CD8-positive, alpha-beta memory T cell (primary cell): ENCODE measurements around the gene PRSS35. TPM values are rescaled to one million over a fixed set of nuclear protein-coding genes. Genes with fewer than 3 reads are reported as not detected.
"Not testable (repeated sequence)": the region's sequence is repeated elsewhere in the genome, so short reads cannot be mapped to it uniquely, and the experiment has no call there.

Experiments used
- CTCF ChIA-PET: fragments of 350-600 bp; sonication (Branson Sonifier 250); formaldehyde crosslinking; loops from one replicate; lab custom pipeline; 2021; ENCODE audit warnings: antibody characterized with exemption; lab: Charles Lee
- POLR2A ChIA-PET: fragments of 350-600 bp; sonication (Branson Sonifier 250); formaldehyde crosslinking; loops from one replicate; lab custom pipeline; 2021; ENCODE audit warnings: antibody characterized with exemption; lab: Charles Lee
- DNase-seq, 5 donors: peaks; one replicate each; pipeline versions ENCODE4 v3.0.0 to v3.0.0-alpha.2; 2020 to 2022; ENCODE audit warnings: mixed read lengths in 1 of 5
- H3K27ac ChIP-seq: one replicate; pipeline ENCODE4 v1.7.0; 2013; ENCODE audit warnings: low read depth, mild to moderate bottlenecking, low read length, moderate library complexity
- H3K27me3 ChIP-seq: 2 replicates; pipeline ENCODE4 v1.7.0; 2013; ENCODE audit warnings: low read length, mild to moderate bottlenecking; ENCODE audit not compliant: insufficient read depth, poor library complexity, severe bottlenecking
- H3K36me3 ChIP-seq: 2 replicates; pipeline ENCODE4 v1.7.0; 2013; ENCODE audit warnings: mild to moderate bottlenecking, low read length, moderate library complexity; ENCODE audit not compliant: insufficient read depth
- H3K4me1 ChIP-seq: 2 replicates; pipeline ENCODE4 v1.7.0; 2013; ENCODE audit warnings: mild to moderate bottlenecking, low read length, moderate library complexity; ENCODE audit not compliant: insufficient read depth
- H3K4me3 ChIP-seq: 2 replicates; pipeline ENCODE4 v1.7.0; 2013; ENCODE audit warnings: mild to moderate bottlenecking, low read length
- H3K9me3 ChIP-seq: 2 replicates; pipeline ENCODE4 v1.7.0; 2013; ENCODE audit warnings: mild to moderate bottlenecking, low read length
- H3K27ac Mint-ChIP-seq, 8 donors: one replicate each; pipeline ENCODE4 v1.8.0; 2020 to 2021; ENCODE audit warnings: mixed read lengths in 8 of 8, mild to moderate bottlenecking in 6 of 8, inconsistent platforms in 3 of 8, moderate library complexity in 3 of 8
- H3K27me3 Mint-ChIP-seq, 2 donors: one replicate each; pipeline ENCODE4 v1.8.0; 2020 to 2021; ENCODE audit warnings: mixed read lengths in 2 of 2, mild to moderate bottlenecking in 1 of 2, moderate library complexity in 1 of 2
- H3K36me3 Mint-ChIP-seq, 3 donors: one replicate each; pipeline ENCODE4 v1.8.0; 2020 to 2021; ENCODE audit warnings: mixed read lengths in 3 of 3, inconsistent platforms in 1 of 3, mild to moderate bottlenecking in 1 of 3
- H3K4me1 Mint-ChIP-seq, 3 donors: one replicate each; pipeline ENCODE4 v1.8.0; 2020 to 2021; ENCODE audit warnings: mixed read lengths in 3 of 3, inconsistent platforms in 1 of 3, mild to moderate bottlenecking in 1 of 3
- H3K4me3 Mint-ChIP-seq, 7 donors: one replicate each; pipeline ENCODE4 v1.8.0; 2020 to 2021; ENCODE audit warnings: mixed read lengths in 7 of 7, mild to moderate bottlenecking in 6 of 7, moderate library complexity in 4 of 7, inconsistent platforms in 2 of 7
- H3K9me3 Mint-ChIP-seq, 5 donors: one replicate each; pipeline ENCODE4 v1.8.0; 2020 to 2022; ENCODE audit warnings: mixed read lengths in 5 of 5, mild to moderate bottlenecking in 3 of 5, moderate library complexity in 2 of 5, inconsistent platforms in 1 of 5
- polyA plus RNA-seq: library from polyadenylated mRNA; unstranded; fragments of 300-500 nt; fragmentation: Illumina TruSeq; gene quantifications from one replicate; pipeline ENCODE4 v1.2.3, GENCODE V29; 2021
- total RNA-seq, 2 experiments: library from RNA; stranded (reverse); gene quantifications; one replicate each; pipeline ENCODE4 v1.2.3, GENCODE V29; 2021

PRSS35 gene
- total and polyA plus RNA-seq, 3 experiments from 2014 or later, result 6.5 TPM; not detected in 2

- Mint-ChIP-seq H3K36me3 (no peaks in the 10 kb centered on the region), H3K4me1 (no peaks in the 10 kb centered on the region), H3K9me3 (no peaks in the 10 kb centered on the region), H3K27ac (no peak overlapping the region), H3K27me3 (peaks cover 0 to 8% of the 10 kb centered on the region in 2 donors), H3K4me3 (no peak overlapping the region)
- DNase-seq, result no peak
- no peaks in the 10 kb centered on the region for H3K27me3 ChIP-seq
- H3K4me1 ChIP-seq, result no peaks in the 10 kb centered on the region
- H3K9me3 ChIP-seq, result no peaks in the 10 kb centered on the region
- ChIA-PET POLR2A (no interaction called here), CTCF (no interaction called here)
- H3K36me3 ChIP-seq, result no peaks in the 10 kb centered on the region
- no peak overlapping the region for H3K4me3 ChIP-seq
- H3K27ac ChIP-seq, result no peak overlapping the region
Measured at GRCh38 chr6:83556871-83557270, 44.5 kb downstream of the PRSS35 start.

GRCh38 chr6:83558975-83559374 lies 46.6 kb downstream of the PRSS35 start:
- Mint-ChIP-seq H3K4me3 (no peak overlapping the region), H3K4me1 (no peaks in the 10 kb centered on the region), H3K27me3 (peaks cover 0 to 6% of the 10 kb centered on the region in 2 donors), H3K36me3 (peaks cover 0 to 6% (median 4%) of the 10 kb centered on the region in 3 donors), H3K27ac (no peak overlapping the region), H3K9me3 (peaks cover 0 to 10% (median 2%) of the 10 kb centered on the region in 5 donors)
- CTCF ChIA-PET, result no interaction called here
- H3K27me3 ChIP-seq, result no peaks in the 10 kb centered on the region
- H3K4me1 ChIP-seq, result no peaks in the 10 kb centered on the region
- H3K27ac ChIP-seq, result no peak overlapping the region
- H3K4me3 ChIP-seq, result no peak overlapping the region
- POLR2A ChIA-PET, result no interaction called here
- no peaks in the 10 kb centered on the region for H3K36me3 ChIP-seq
- no peaks in the 10 kb centered on the region for H3K9me3 ChIP-seq
- DNase-seq, result no peak

GRCh38 chr6:83571663-83572185 lies 59.4 kb downstream of the PRSS35 start:
- DNase-seq, CTCF ChIA-PET, H3K4me1 ChIP-seq, H3K9me3 ChIP-seq, H3K27ac ChIP-seq, H3K36me3 Mint-ChIP-seq, H3K9me3 Mint-ChIP-seq, H3K27me3 Mint-ChIP-seq, H3K4me3 Mint-ChIP-seq, H3K27ac Mint-ChIP-seq, H3K27me3 ChIP-seq, H3K4me3 ChIP-seq, POLR2A ChIA-PET, H3K36me3 ChIP-seq, H3K4me1 Mint-ChIP-seq: not testable (repeated sequence)

DNA sequence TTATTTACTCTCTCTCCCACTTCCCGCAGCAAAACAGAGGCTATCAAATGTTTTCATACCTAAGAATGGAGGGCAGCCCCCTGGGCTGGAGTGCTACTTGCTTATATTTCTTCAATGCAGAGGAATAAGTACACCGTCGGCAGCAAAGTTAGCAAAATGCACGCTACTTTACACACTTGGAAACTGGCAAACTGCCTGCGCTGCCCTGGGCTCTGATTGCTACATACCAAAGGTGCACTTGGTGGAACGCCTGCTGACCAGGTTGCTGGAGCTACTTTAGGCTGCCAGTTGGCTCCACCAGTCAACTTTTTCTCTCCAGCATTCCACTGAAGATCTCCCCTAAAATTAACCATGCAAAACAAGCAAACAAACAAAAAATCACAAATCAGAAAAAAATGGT lies 62.4 kb downstream of the PRSS35 start:
- Mint-ChIP-seq H3K4me1 (peaks cover 0 to 4% (median 0%) of the 10 kb centered on the region in 3 donors), H3K9me3 (peaks cover 0 to 4% (median 3%) of the 10 kb centered on the region in 5 donors), H3K36me3 (peaks cover 0 to 3% (median 0%) of the 10 kb centered on the region in 3 donors), H3K4me3 (no peak overlapping the region), H3K27ac (no peak overlapping the region), H3K27me3 (peaks cover 0 to 3% of the 10 kb centered on the region in 2 donors)
- no peak for DNase-seq
- Histone ChIP-seq H3K9me3 (no peaks in the 10 kb centered on the region), H3K27me3 (no peaks in the 10 kb centered on the region), H3K4me3 (no peak overlapping the region), H3K36me3 (no peaks in the 10 kb centered on the region), H3K4me1 (no peaks in the 10 kb centered on the region), H3K27ac (no peak overlapping the region)
- ChIA-PET POLR2A (no interaction called here), CTCF (no interaction called here)

Other genes starting within 250 kb of the PRSS35 start
- gene ME1, start 81.5 kb upstream of the PRSS35 start, total RNA-seq, result under 1 TPM; 0.42 to 0.50 TPM
- gene ME1, start 81.5 kb upstream of the PRSS35 start, polyA plus RNA-seq, result 4.9 TPM
- not detected for gene SNAP91, start 196.6 kb downstream of the PRSS35 start, total RNA-seq
- gene SNAP91, start 196.6 kb downstream of the PRSS35 start, polyA plus RNA-seq, result not detected